IMR-90 (cell line): ENCODE data around the gene TXNDC8. TPM values are rescaled to one million over a fixed set of nuclear protein-coding genes. Genes with fewer than 3 reads are reported as not detected.

Source experiments
- ATAC-seq: fragments of 200-7000 bp; cut with Tn5 transposase; 2 replicates; pipeline ENCODE4 v1.9.1; 2020; ENCODE audit warnings: low read depth, mild to moderate bottlenecking, moderate library complexity
- BruUV-seq: library from RNA; stranded (reverse); fragments of 400-500 nt; replicated peaks from 2 replicates; lab custom pipeline; 2021; lab: Mats Ljungman, UMichigan
- CTCF ChIA-PET: fragments of 300-600 bp; formaldehyde crosslinking; extraction: SDS; loops from one replicate; lab custom pipeline; 2021; ENCODE audit warnings: antibody characterized with exemption; lab: Yijun Ruan, JAX
- POLR2A ChIA-PET: fragments of 300-600 bp; sonication (Branson Sonifier 250); formaldehyde crosslinking; loops from one replicate; lab custom pipeline; 2022; ENCODE audit warnings: antibody characterized with exemption; ENCODE audit not compliant: unreplicated experiment; lab: Charles Lee
- DNase-seq: peaks from one replicate; pipeline ENCODE4 v3.0.0; 2013
- H2AFZ ChIP-seq: replicated peaks from 2 replicates; pipeline ENCODE3; 2013; ENCODE audit warnings: low read length, mild to moderate bottlenecking; ENCODE audit not compliant: poor library complexity
- H2AK5ac ChIP-seq: 2 replicates; pipeline ENCODE4 v1.6.1; 2013; ENCODE audit warnings: low read depth, low read length, inconsistent platforms
- H2AK9ac ChIP-seq: replicated peaks from 2 replicates; pipeline ENCODE3; 2013; ENCODE audit warnings: mild to moderate bottlenecking, low read depth, low read length, moderate library complexity; ENCODE audit not compliant: poor library complexity
- H2BK120ac ChIP-seq: 2 replicates; pipeline ENCODE4 v1.6.1; 2013; ENCODE audit warnings: low read depth, low read length, inconsistent platforms
- H2BK15ac ChIP-seq: 3 replicates; pipeline ENCODE4 v1.6.1; 2013; ENCODE audit warnings: low read depth, low read length, inconsistent platforms
- H2BK20ac ChIP-seq: 2 replicates; pipeline ENCODE4 v1.6.1; 2013; ENCODE audit warnings: low read depth, mild to moderate bottlenecking, inconsistent platforms, low read length, moderate library complexity
- H2BK5ac ChIP-seq: 2 replicates; pipeline ENCODE4 v1.6.1; 2013; ENCODE audit warnings: mild to moderate bottlenecking, low read depth, low read length, inconsistent platforms; ENCODE audit not compliant: poor library complexity, severe bottlenecking
- H3K14ac ChIP-seq: replicated peaks from 2 replicates; pipeline ENCODE4 v1.6.1; 2013; ENCODE audit warnings: low read depth, low read length, inconsistent platforms
- H3K18ac ChIP-seq: 2 replicates; pipeline ENCODE4 v1.6.1; 2013; ENCODE audit warnings: low read depth, low read length, control low read depth
- H3K23ac ChIP-seq: 2 replicates; pipeline ENCODE4 v1.6.1; 2013; ENCODE audit warnings: low read depth, low read length, inconsistent platforms
- H3K27ac ChIP-seq: 2 replicates; pipeline ENCODE4 v1.5.1; 2013; ENCODE audit warnings: mild to moderate bottlenecking, control low read depth, low read length; ENCODE audit not compliant: insufficient read depth
- H3K27me3 ChIP-seq: 2 replicates; pipeline ENCODE4 v1.6.1; 2013; ENCODE audit warnings: low read length; ENCODE audit not compliant: control insufficient read depth, insufficient read depth
- H3K36me3 ChIP-seq: 2 replicates; pipeline ENCODE4 v1.6.1; 2013; ENCODE audit warnings: low read length, mixed read lengths; ENCODE audit not compliant: control insufficient read depth, insufficient read depth
- H3K4ac ChIP-seq: 2 replicates; pipeline ENCODE4 v1.6.1; 2013; ENCODE audit warnings: low read depth, low read length, inconsistent platforms
- H3K4me1 ChIP-seq: 2 replicates; pipeline ENCODE4 v1.6.1; 2013; ENCODE audit warnings: low read length, mixed read lengths; ENCODE audit not compliant: control insufficient read depth, insufficient read depth
- H3K4me2 ChIP-seq: 2 replicates; pipeline ENCODE4 v1.6.1; 2013; ENCODE audit warnings: low read depth, mild to moderate bottlenecking, control low read depth, low read length, moderate library complexity
- H3K4me3 ChIP-seq: 2 replicates; pipeline ENCODE4 v1.5.1; 2013; ENCODE audit warnings: low read depth, mild to moderate bottlenecking, control low read depth, low read length, moderate library complexity; ENCODE audit not compliant: insufficient read depth
- H3K56ac ChIP-seq: 2 replicates; pipeline ENCODE4 v1.6.1; 2013; ENCODE audit warnings: low read length, inconsistent platforms; ENCODE audit not compliant: insufficient read depth; ENCODE audit errors: extremely low read depth
- H3K79me1 ChIP-seq, 2 experiments: 2 replicates each; pipeline ENCODE4 v1.6.1; 2013; ENCODE audit warnings: low read length in 2 of 2, inconsistent platforms in 1 of 2, low read depth in 1 of 2
- H3K9ac ChIP-seq: 2 replicates; pipeline ENCODE4 v1.6.1; 2013; ENCODE audit warnings: low read depth, low read length, control low read depth
- H3K9me1 ChIP-seq: 2 replicates; pipeline ENCODE4 v1.6.1; 2013; ENCODE audit warnings: low read length, inconsistent platforms; ENCODE audit not compliant: insufficient read depth
- H3K9me3 ChIP-seq: 2 replicates; pipeline ENCODE4 v1.6.1; 2013; ENCODE audit warnings: low read length; ENCODE audit not compliant: control insufficient read depth, insufficient read depth
- H4K20me1 ChIP-seq: 2 replicates; pipeline ENCODE4 v1.6.1; 2013; ENCODE audit warnings: low read length, inconsistent platforms; ENCODE audit not compliant: insufficient read depth
- H4K5ac ChIP-seq: 2 replicates; pipeline ENCODE4 v1.6.1; 2013; ENCODE audit warnings: mild to moderate bottlenecking, low read depth, low read length, control low read depth
- H4K8ac ChIP-seq, 2 experiments: 2 replicates each; pipeline ENCODE4 v1.6.1; 2013; ENCODE audit warnings: low read depth in 2 of 2, low read length in 2 of 2, control low read depth in 1 of 2, inconsistent platforms in 1 of 2
- H4K91ac ChIP-seq: 2 replicates; pipeline ENCODE4 v1.6.1; 2013; ENCODE audit warnings: low read depth, low read length, inconsistent platforms; ENCODE audit not compliant: insufficient read depth
- BHLHE40 ChIP-seq: fragments of 150-350 bp; IDR thresholded peaks from 2 replicates; pipeline ENCODE4 v1.6.1; 2016; ENCODE audit warnings: mild to moderate bottlenecking, low read depth, low read length
- CHD1 ChIP-seq: IDR thresholded peaks from 2 replicates; pipeline ENCODE4 v1.6.1; 2012; ENCODE audit warnings: low read depth, low read length, improper control_type of control experiment
- CTCF ChIP-seq: conservative IDR thresholded peaks from 2 replicates; pipeline ENCODE4 v1.5.1; 2012; ENCODE audit warnings: mild to moderate bottlenecking, low read depth, low read length, improper control_type of control experiment
- ELK1 ChIP-seq: fragments of 150-350 bp; IDR thresholded peaks from 2 replicates; pipeline ENCODE4 v1.6.1; 2016; ENCODE audit warnings: low read depth, mild to moderate bottlenecking, low read length, moderate library complexity, borderline replicate concordance
- FOS ChIP-seq: fragments of 150-350 bp; IDR thresholded peaks from 2 replicates; pipeline ENCODE4 v1.6.1; 2016; ENCODE audit warnings: low read depth, low read length
- MAFK ChIP-seq: IDR thresholded peaks from 2 replicates; pipeline ENCODE4 v1.6.1; 2012; ENCODE audit warnings: low read depth, low read length, improper control_type of control experiment
- MAZ ChIP-seq: IDR thresholded peaks from 2 replicates; pipeline ENCODE4 v1.6.1; 2012; ENCODE audit warnings: low read depth, mild to moderate bottlenecking, low read length, improper control_type of control experiment, moderate library complexity, borderline replicate concordance
- NFE2L2 ChIP-seq: fragments of 150-350 bp; IDR thresholded peaks from 2 replicates; pipeline ENCODE4 v1.6.1; 2016; ENCODE audit warnings: low read depth, mild to moderate bottlenecking, low read length
- POLR2A ChIP-seq: IDR thresholded peaks from 2 replicates; pipeline ENCODE4 v1.6.1; 2012; ENCODE audit warnings: mild to moderate bottlenecking, low read depth, low read length
- RCOR1 ChIP-seq: IDR thresholded peaks from 2 replicates; pipeline ENCODE4 v1.6.1; 2012; ENCODE audit warnings: mild to moderate bottlenecking, low read length, improper control_type of control experiment; ENCODE audit not compliant: insufficient replicate concordance
- RFX5 ChIP-seq: IDR thresholded peaks from 2 replicates; pipeline ENCODE4 v1.8.0; 2012; ENCODE audit warnings: low read depth, mild to moderate bottlenecking, low read length, moderate library complexity
- SMC3 ChIP-seq: fragments of 150-350 bp; IDR thresholded peaks from 2 replicates; pipeline ENCODE4 v1.6.1; 2016; ENCODE audit warnings: low read depth, mild to moderate bottlenecking, antibody characterized with exemption, low read length, moderate library complexity
- USF2 ChIP-seq: fragments of 150-350 bp; IDR thresholded peaks from 2 replicates; pipeline ENCODE4 v1.6.1; 2017; ENCODE audit warnings: mild to moderate bottlenecking, antibody characterized with exemption, low read length, low read depth
- WGBS, 2 experiments: methylation state at CpG; one replicate each; pipeline versions ENCODE4 v1.1.5 to v1.1.7; 2013; ENCODE audit warnings: missing lambda C conversion rate in 2 of 2; ENCODE audit not compliant: insufficient read length in 1 of 2; ENCODE audit errors: extremely low coverage in 2 of 2; 5-methylcytosine and 5-hydroxymethylcytosine counted together
- dilution Hi-C: fragments of 300-500 bp; cut with HindIII; formaldehyde crosslinking; loops from one replicate; pipeline ENCODE4 v1.14.3; 2018; ENCODE audit warnings: low sequenced_read_pairs; ENCODE audit not compliant: unreplicated experiment
- in situ Hi-C: fragments of 300-500 bp; cut with MboI; formaldehyde crosslinking; loops from 3 replicates; pipeline ENCODE4 v1.14.3; 2019; ENCODE audit warnings: low sequenced_read_pairs, inconsistent platforms, mixed read lengths
- intact Hi-C: fragments of 100-400 bp; cut with micrococcal nuclease; formaldehyde crosslinking; loops from 2 replicates; pipeline ENCODE4 v1.10.0; 2022
- polyA plus RNA-seq, 3 experiments: library from polyadenylated mRNA; depleted of rRNA; stranded (reverse); fragments of >200 nt; gene quantifications; 2 replicates each; pipeline ENCODE4 v1.2.3, GENCODE V29; 2012; ENCODE audit warnings: low replicate concordance in 1 of 3
- total RNA-seq: library from RNA; depleted of rRNA; stranded (reverse); fragments of >200 nt; gene quantifications from 2 replicates; pipeline ENCODE4 v1.2.3, GENCODE V29; 2012

TXNDC8 gene
- total and polyA plus RNA-seq, 2 of the 4 experiments (the other 2 are of a cell fraction), result not detected

- Histone ChIP-seq H4K5ac (no peak overlapping the region), H3K56ac (peak overlapping the region; percentile 62), H2BK120ac (peak overlapping the region; percentile 44; the same call in 1 of the 2 replicates), H4K8ac (peak overlapping the region; percentile 16 to 72; a peak in 2 of 4 replicates), H2AK9ac (peak overlapping the region; percentile 97), H3K27me3 (no peaks in the 10 kb centered on the region), H3K14ac (peak overlapping the region; percentile 84), H3K9ac (peak overlapping the region; percentile 90), H2BK15ac (no peak overlapping the region), H3K18ac (no peak overlapping the region), H3K9me3 (no peaks in the 10 kb centered on the region), H4K91ac (peak overlapping the region; percentile 2; the same call in 1 of the 2 replicates), H3K79me1 (peaks cover 11 to 55% of the 10 kb centered on the region in 2 experiments; a peak in 2 of 4 replicates), H4K20me1 (peaks cover 55% of the 10 kb centered on the region), H3K27ac (peak overlapping the region; percentile 85), H3K4me1 (peaks cover 10% of the 10 kb centered on the region), H3K4me3 (peak overlapping the region; percentile 71), H3K36me3 (no peaks in the 10 kb centered on the region), H2AK5ac (peak overlapping the region; percentile 54; the same call in 1 of the 2 replicates), H3K9me1 (peaks cover 6% of the 10 kb centered on the region; the same call in 1 of the 2 replicates), H3K23ac (peak overlapping the region; percentile 84), H3K4ac (peak overlapping the region; percentile 82), H2AFZ (peak overlapping the region; percentile 95), H2BK5ac (peak overlapping the region; percentile 88), H2BK20ac (no peak overlapping the region), H3K4me2 (peak overlapping the region; percentile 84)
- BruUV-seq, result no TSS peak
- WGBS, 2 experiments, result 0% methylated on average over 1 of the region's 17 CpGs; no CpG with 5 or more reads in 1 of the 2 experiments
- in situ Hi-C loops, result no loop called here
- ChIA-PET POLR2A (no interaction called here), CTCF (no interaction called here)
- DNase-seq (no peak), ATAC-seq (peak; percentile 0; the same call in 1 of the 2 replicates)
- dilution Hi-C loops, result no loop called here
- no peak for TF ChIP-seq RCOR1
- TF ChIP-seq SMC3, result no peak
- TF ChIP-seq USF2, result no peak
- no peak; the same call in 1 of the 2 replicates for TF ChIP-seq CHD1
- no peak for TF ChIP-seq POLR2A
- no peak for TF ChIP-seq ELK1
- TF ChIP-seq MAZ, result no peak
- TF ChIP-seq CTCF, result no peak
- no peak for TF ChIP-seq RFX5
- no peak for TF ChIP-seq BHLHE40
- TF ChIP-seq NFE2L2, result no peak
- TF ChIP-seq FOS, result no peak
- TF ChIP-seq MAFK, result no peak
- intact Hi-C loops, result loop anchor here (5.0 to 10.0 kb wide), 6 partner anchors 97 to 367 kb away; partner anchors contain the start of gene SVEP1
Observed at GRCh38 chr9:110255034-110255462, 82.6 kb downstream of the TXNDC8 start.
